Keratinocyte (primary cell): Measurements from ENCODE around the gene OS9. TPM values are rescaled to one million over a fixed set of nuclear protein-coding genes. Genes with fewer than 3 reads are reported as not detected.

Experiments
- DNase-seq: peaks from one replicate; pipeline ENCODE4 v3.0.0-alpha.2; 2011; ENCODE audit warnings: low read depth, missing footprints, low spot score
- FAIRE-seq: peaks from 2 replicates; lab custom pipeline; 2011; peaks lifted over from hg19 to GRCh38; lab: Jason Lieb, UNC
- H2AFZ ChIP-seq: 2 replicates; pipeline ENCODE4 v1.6.0; 2012; ENCODE audit warnings: low read length, control low read depth, inconsistent platforms; ENCODE audit not compliant: control insufficient read depth
- H3K27ac ChIP-seq: 2 replicates; pipeline ENCODE4 v1.5.1; 2011; ENCODE audit warnings: low read length; ENCODE audit not compliant: control insufficient read depth, insufficient read depth
- H3K27me3 ChIP-seq: 3 replicates; pipeline ENCODE4 v1.6.0; 2011; ENCODE audit warnings: low read length; ENCODE audit not compliant: control insufficient read depth, insufficient read depth; ENCODE audit errors: extremely low read depth
- H3K36me3 ChIP-seq, 2 experiments: 2 replicates in 1 of 2; 3 replicates in 1 of 2; pipeline ENCODE4 v1.5.1; 2011; ENCODE audit warnings: low read length in 2 of 2, mild to moderate bottlenecking in 1 of 2; ENCODE audit not compliant: control insufficient read depth in 2 of 2, insufficient read depth in 2 of 2; ENCODE audit errors: extremely low read depth in 1 of 2
- H3K4me1 ChIP-seq: 3 replicates; pipeline ENCODE4 v1.5.1; 2011; ENCODE audit warnings: low read length; ENCODE audit not compliant: control insufficient read depth, insufficient read depth; ENCODE audit errors: extremely low read depth
- H3K4me2 ChIP-seq: 3 replicates; pipeline ENCODE4 v1.6.0; 2011; ENCODE audit warnings: low read depth, low read length; ENCODE audit not compliant: control insufficient read depth, insufficient read depth; ENCODE audit errors: extremely low read depth
- H3K4me3 ChIP-seq, 3 experiments: fragments of 200-600 bp in 1 of 3; sonication (generic) in 1 of 3; 2 replicates in 2 of 3; 3 replicates in 1 of 3; pipeline ENCODE4 v1.5.1; 2011 to 2016; ENCODE audit warnings: low read length in 3 of 3, mild to moderate bottlenecking in 3 of 3, control low read depth in 2 of 3, inconsistent platforms in 1 of 3, low read depth in 1 of 3, mixed read lengths in 1 of 3, mixed run types in 1 of 3, moderate library complexity in 1 of 3; ENCODE audit not compliant: control insufficient read depth in 2 of 3, insufficient read depth in 2 of 3; ENCODE audit errors: extremely low read depth in 1 of 3
- H3K79me2 ChIP-seq: 2 replicates; pipeline ENCODE4 v1.6.0; 2012; ENCODE audit warnings: low read length; ENCODE audit not compliant: control insufficient read depth, insufficient read depth
- H3K9ac ChIP-seq: 3 replicates; pipeline ENCODE4 v1.6.0; 2011; ENCODE audit warnings: low read length; ENCODE audit not compliant: control insufficient read depth, insufficient read depth; ENCODE audit errors: extremely low read depth
- H3K9me1 ChIP-seq: 3 replicates; pipeline ENCODE4 v1.6.0; 2011; ENCODE audit warnings: low read length; ENCODE audit not compliant: control insufficient read depth, insufficient read depth; ENCODE audit errors: extremely low read depth
- H3K9me3 ChIP-seq: 2 replicates; pipeline ENCODE4 v1.5.1; 2012; ENCODE audit warnings: low read depth, low read length; ENCODE audit not compliant: control insufficient read depth
- H4K20me1 ChIP-seq: 3 replicates; pipeline ENCODE4 v1.6.0; 2011; ENCODE audit warnings: low read length; ENCODE audit not compliant: control insufficient read depth, insufficient read depth; ENCODE audit errors: extremely low read depth
- EZH2 ChIP-seq: IDR thresholded peaks from one replicate; pipeline ENCODE4 v1.6.1; 2012; ENCODE audit warnings: inconsistent platforms, mild to moderate bottlenecking, low read length, moderate library complexity
- dilution Hi-C: fragments of 300-500 bp; cut with MboI; formaldehyde crosslinking; loops from one replicate; pipeline ENCODE4 v1.7.0; 2020; ENCODE audit warnings: low sequenced_read_pairs; ENCODE audit not compliant: extremely low pct_ligation_motif_present
- polyA plus RNA-seq, 5 experiments: library from polyadenylated mRNA; depleted of rRNA in 3 of 5; stranded (reverse) in 3 of 5; stranded (forward) in 1 of 5; unstranded in 1 of 5; fragments of >200 nt; gene quantifications; 1 replicate in 1 of 5; 2 replicates in 3 of 5; 3 replicates in 1 of 5; pipeline versions ENCODE4 v1.2.1 to v1.2.3, GENCODE V29; 2011 to 2012; ENCODE audit warnings: missing spikeins in 2 of 5, low read depth in 1 of 5, low replicate concordance in 1 of 5
- TF ChIP-seq, protein P1 (sequence below), 3 experiments: IDR thresholded peaks in 1 of 3; conservative IDR thresholded peaks in 1 of 3; optimal IDR thresholded peaks in 1 of 3; 2 replicates in 2 of 3; 3 replicates in 1 of 3; pipeline versions ENCODE3 to v1.5.1; 2011; ENCODE audit warnings: low read length in 3 of 3, mild to moderate bottlenecking in 3 of 3, moderate library complexity in 2 of 3, control low read depth in 1 of 3, inconsistent platforms in 1 of 3; ENCODE audit not compliant: insufficient read depth in 2 of 3; ENCODE audit errors: extremely low read depth in 1 of 3

OS9 gene
- polyA plus RNA-seq, 1 donor (not counting 4 experiments of a cell fraction or from before 2014, with no cell fraction given): 82.2 TPM

DNA sequence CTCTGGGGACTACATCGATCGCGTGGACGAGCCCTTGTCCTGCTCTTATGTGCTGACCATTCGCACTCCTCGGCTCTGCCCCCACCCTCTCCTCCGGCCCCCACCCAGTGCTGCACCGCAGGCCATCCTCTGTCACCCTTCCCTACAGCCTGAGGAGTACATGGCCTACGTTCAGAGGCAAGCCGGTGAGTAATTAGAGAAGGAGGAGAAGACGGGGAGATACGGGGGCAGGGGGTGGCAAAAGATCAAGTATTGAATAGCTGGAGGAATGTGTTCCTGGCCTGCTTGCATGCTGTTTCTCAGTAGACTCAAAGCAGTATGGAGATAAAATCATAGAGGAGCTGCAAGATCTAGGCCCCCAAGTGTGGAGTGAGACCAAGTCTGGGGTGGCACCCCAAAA lies 21.9 kb downstream of the OS9 start:
- H3K27me3 ChIP-seq: no peaks in the 10 kb centered on the region
- TF ChIP-seq EZH2: no peak
- TF ChIP-seq, protein P1, sequence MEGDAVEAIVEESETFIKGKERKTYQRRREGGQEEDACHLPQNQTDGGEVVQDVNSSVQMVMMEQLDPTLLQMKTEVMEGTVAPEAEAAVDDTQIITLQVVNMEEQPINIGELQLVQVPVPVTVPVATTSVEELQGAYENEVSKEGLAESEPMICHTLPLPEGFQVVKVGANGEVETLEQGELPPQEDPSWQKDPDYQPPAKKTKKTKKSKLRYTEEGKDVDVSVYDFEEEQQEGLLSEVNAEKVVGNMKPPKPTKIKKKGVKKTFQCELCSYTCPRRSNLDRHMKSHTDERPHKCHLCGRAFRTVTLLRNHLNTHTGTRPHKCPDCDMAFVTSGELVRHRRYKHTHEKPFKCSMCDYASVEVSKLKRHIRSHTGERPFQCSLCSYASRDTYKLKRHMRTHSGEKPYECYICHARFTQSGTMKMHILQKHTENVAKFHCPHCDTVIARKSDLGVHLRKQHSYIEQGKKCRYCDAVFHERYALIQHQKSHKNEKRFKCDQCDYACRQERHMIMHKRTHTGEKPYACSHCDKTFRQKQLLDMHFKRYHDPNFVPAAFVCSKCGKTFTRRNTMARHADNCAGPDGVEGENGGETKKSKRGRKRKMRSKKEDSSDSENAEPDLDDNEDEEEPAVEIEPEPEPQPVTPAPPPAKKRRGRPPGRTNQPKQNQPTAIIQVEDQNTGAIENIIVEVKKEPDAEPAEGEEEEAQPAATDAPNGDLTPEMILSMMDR (optimal IDR thresholded peaks at IDR 0.05 in 1 of 3, IDR thresholded peaks at IDR 0.05 in 1 of 3, conservative IDR thresholded peaks at IDR 0.05 in 1 of 3; ENCODE audit: extremely low read depth in 1 of 3, insufficient read depth in 2 of 3, low read length in 3 of 3): no peak
- dilution Hi-C loops: no loop called here

DNA sequence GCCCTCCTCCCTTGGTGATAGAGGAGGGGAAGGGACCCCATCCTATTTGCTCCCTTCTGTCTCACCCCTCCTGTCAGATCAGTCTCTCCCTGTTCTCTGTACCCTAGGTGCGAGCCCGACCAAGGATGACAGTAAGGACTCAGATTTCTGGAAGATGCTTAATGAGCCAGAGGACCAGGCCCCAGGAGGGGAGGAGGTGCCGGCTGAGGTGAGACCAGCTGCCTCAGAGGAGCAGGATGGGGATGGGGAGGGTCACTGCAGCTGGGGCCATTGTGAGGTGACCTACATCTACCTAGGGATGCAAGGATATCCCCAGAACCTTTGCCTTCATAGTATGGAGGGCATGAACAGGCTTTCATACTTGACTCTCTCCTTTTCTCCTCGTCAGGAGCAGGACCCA lies 22.4 kb downstream of the OS9 start:
- FAIRE-seq: no peak

More for the DNA sequence above, 21.9 kb downstream of the OS9 start:
- H3K9me1 ChIP-seq: no peaks in the 10 kb centered on the region
- FAIRE-seq (no peak), DNase-seq (no peak)
- H3K4me2 ChIP-seq: no peak overlapping the region
- H3K27ac ChIP-seq: no peak overlapping the region
- H3K4me1 ChIP-seq: no peaks in the 10 kb centered on the region
- no peaks in the 10 kb centered on the region for H4K20me1 ChIP-seq
- no peak overlapping the region for H3K4me3 ChIP-seq
- H3K79me2 ChIP-seq: no peaks in the 10 kb centered on the region
- H3K9ac ChIP-seq: no peak overlapping the region
- no peak overlapping the region for H2AFZ ChIP-seq
- peaks cover 9 to 14% of the 10 kb centered on the region in 2 experiments for H3K36me3 ChIP-seq
- no peaks in the 10 kb centered on the region for H3K9me3 ChIP-seq

More for the DNA sequence above, 22.4 kb downstream of the OS9 start:
- Histone ChIP-seq H3K9ac (no peak overlapping the region), H3K27ac (no peak overlapping the region), H4K20me1 (no peaks in the 10 kb centered on the region), H3K4me1 (no peaks in the 10 kb centered on the region), H3K9me1 (no peaks in the 10 kb centered on the region), H3K4me3 (no peak overlapping the region), H3K27me3 (no peaks in the 10 kb centered on the region), H2AFZ (no peak overlapping the region), H3K4me2 (no peak overlapping the region), H3K9me3 (no peaks in the 10 kb centered on the region), H3K79me2 (no peaks in the 10 kb centered on the region), H3K36me3 (peaks cover 9 to 15% of the 10 kb centered on the region in 2 experiments)
- DNase-seq: no peak
- no peak for TF ChIP-seq EZH2
- TF ChIP-seq, protein P1 (optimal IDR thresholded peaks at IDR 0.05 in 1 of 3, IDR thresholded peaks at IDR 0.05 in 1 of 3, conservative IDR thresholded peaks at IDR 0.05 in 1 of 3; ENCODE audit: extremely low read depth in 1 of 3, insufficient read depth in 2 of 3, low read length in 3 of 3): no peak
- dilution Hi-C loops: no loop called here
